ENCODE measurements around the gene ALDH1A2. TPM values are rescaled to one million over a fixed set of nuclear protein-coding genes. Genes with fewer than 3 reads are reported as not detected.

ALDH1A2 gene
- total RNA-seq, 4 donors from 2014 or later = 8.0 to 24.3 (median 13.9) TPM

GRCh38 chr15:58110999-58111717 lies 45.6 kb upstream of the ALDH1A2 start:
- Histone ChIP-seq H3K4me3 (no peak overlapping the region), H3K27me3 (no peaks in the 10 kb centered on the region), H3K36me3 (no peaks in the 10 kb centered on the region), H3K9me3 (no peaks in the 10 kb centered on the region), H3K4me1 (no peaks in the 10 kb centered on the region), H3K27ac (no peak overlapping the region)
- 78 to 82% methylated on average over 6 of the region's 6 CpGs for WGBS, 2 donors
- DNase-seq (ENCODE audit: low spot score in 2 of 2) = no peak
- TF ChIP-seq EP300 (IDR thresholded peaks at IDR 0.05) (no peak), POLR2A (IDR thresholded peaks at IDR 0.05) (no peak), CTCF (IDR thresholded peaks at IDR 0.05) (no peak)

- Histone ChIP-seq H3K4me3 (no peak overlapping the region), H3K9me3 (no peaks in the 10 kb centered on the region), H3K27me3 (no peaks in the 10 kb centered on the region), H3K4me1 (no peaks in the 10 kb centered on the region), H3K36me3 (no peaks in the 10 kb centered on the region), H3K27ac (no peak overlapping the region)
- TF ChIP-seq CTCF (IDR thresholded peaks at IDR 0.05) (no peak), EP300 (IDR thresholded peaks at IDR 0.05) (no peak), POLR2A (IDR thresholded peaks at IDR 0.05) (no peak)
- WGBS, 2 donors = 81 to 85% methylated on average over 3 of the region's 3 CpGs
- no peak for DNase-seq (ENCODE audit: low spot score in 2 of 2)
Measured at GRCh38 chr15:58109419-58109818, 43.9 kb upstream of the ALDH1A2 start.

GRCh38 chr15:58108117-58108516 lies 42.6 kb upstream of the ALDH1A2 start:
- no peaks in the 10 kb centered on the region for H3K4me1 ChIP-seq
- TF ChIP-seq POLR2A (IDR thresholded peaks at IDR 0.05) (no peak), CTCF (IDR thresholded peaks at IDR 0.05) (no peak), EP300 (IDR thresholded peaks at IDR 0.05) (no peak)
- no peak for DNase-seq (ENCODE audit: low spot score in 2 of 2)
- H3K4me3 ChIP-seq = no peak overlapping the region
- no peaks in the 10 kb centered on the region for H3K36me3 ChIP-seq
- WGBS, 2 donors = 87 to 89% methylated on average over 2 of the region's 2 CpGs
- H3K27me3 ChIP-seq = no peaks in the 10 kb centered on the region
- no peak overlapping the region for H3K27ac ChIP-seq
- H3K9me3 ChIP-seq = no peaks in the 10 kb centered on the region

- H3K4me3 ChIP-seq = no peak overlapping the region
- no peaks in the 10 kb centered on the region for H3K36me3 ChIP-seq
- DNase-seq (ENCODE audit: low spot score in 2 of 2) = no peak
- H3K27me3 ChIP-seq = no peaks in the 10 kb centered on the region
- no peak for TF ChIP-seq CTCF (IDR thresholded peaks at IDR 0.05)
- no peak for TF ChIP-seq POLR2A (IDR thresholded peaks at IDR 0.05)
- no peak for TF ChIP-seq EP300 (IDR thresholded peaks at IDR 0.05)
- no peaks in the 10 kb centered on the region for H3K4me1 ChIP-seq
- no peak overlapping the region for H3K27ac ChIP-seq
- no peaks in the 10 kb centered on the region for H3K9me3 ChIP-seq
Measured at GRCh38 chr15:58103482-58103881, 38.0 kb upstream of the ALDH1A2 start.

- no peak for TF ChIP-seq CTCF (IDR thresholded peaks at IDR 0.05)
- TF ChIP-seq EP300 (IDR thresholded peaks at IDR 0.05) = no peak
- TF ChIP-seq POLR2A (IDR thresholded peaks at IDR 0.05) = no peak
- H3K36me3 ChIP-seq = no peaks in the 10 kb centered on the region
- no peaks in the 10 kb centered on the region for H3K27me3 ChIP-seq
- peaks cover 0 to 8% (median 0%) of the 10 kb centered on the region in 4 donors for H3K9me3 ChIP-seq
- DNase-seq (ENCODE audit: low spot score in 2 of 2) = no peak
- H3K4me1 ChIP-seq = no peaks in the 10 kb centered on the region
- WGBS, 2 donors = 84 to 85% methylated on average over 6 of the region's 6 CpGs
- no peak overlapping the region for H3K27ac ChIP-seq
- no peak overlapping the region for H3K4me3 ChIP-seq
Measured at GRCh38 chr15:58096529-58097084, 31.1 kb upstream of the ALDH1A2 start.

Measured in tibial nerve (tissue), 4 donors.